Measurements from ENCODE around the gene ZNF407.
A peak's percentile ranks its signal among the peaks of the same experiment; 100 is the strongest.

The ZNF407 gene

GRCh38 chr18:75068682-75069435, 471.2 kb downstream of the ZNF407 start:
- H3K56ac ChIP-seq (ENCODE audit: low read length) = no peak overlapping the region
- H4K5ac ChIP-seq (ENCODE audit: low read length) = no peak overlapping the region
- no peaks in the 10 kb centered on the region for H3K79me2 ChIP-seq (ENCODE audit: control insufficient read depth, insufficient read depth, low read length)
- H3K18ac ChIP-seq (ENCODE audit: low read length) = no peak overlapping the region
- no peak overlapping the region for H2AK5ac ChIP-seq (ENCODE audit: low read length)
- no peaks in the 10 kb centered on the region for H3K4me1 ChIP-seq (ENCODE audit: control insufficient read depth, low read depth, low read length)
- H3K4me3 ChIP-seq (ENCODE audit: low read length) = no peak overlapping the region
- H3K23ac ChIP-seq (ENCODE audit: low read length) = no peak overlapping the region
- H3K36me3 ChIP-seq (ENCODE audit: control insufficient read depth, insufficient read depth, low read length) = no peaks in the 10 kb centered on the region
- H4K8ac ChIP-seq (ENCODE audit: low read depth, low read length) = no peak overlapping the region
- no peak overlapping the region for H3K27ac ChIP-seq (ENCODE audit: low read depth, low read length)
- no peak for DNase-seq
- WGBS (ENCODE audit: extremely low coverage, insufficient coverage, low lambda C conversion rate) = no CpG with 5 or more reads among the region's 20 CpGs
- H2BK5ac ChIP-seq (ENCODE audit: low read length) = no peak overlapping the region
- no peak overlapping the region for H3K9ac ChIP-seq (ENCODE audit: low read length)
- H3K4ac ChIP-seq (ENCODE audit: low read depth, low read length) = no peak overlapping the region
- H3K4me2 ChIP-seq (ENCODE audit: low read length) = no peak overlapping the region
- H2BK15ac ChIP-seq (replicated peaks; ENCODE audit: low read depth) = no peak overlapping the region
- H3K27me3 ChIP-seq (ENCODE audit: insufficient read depth, low read length, poor library complexity) = no peaks in the 10 kb centered on the region
- H3K79me1 ChIP-seq (ENCODE audit: low read length) = no peaks in the 10 kb centered on the region
- no peak overlapping the region for H2BK120ac ChIP-seq (ENCODE audit: low read depth, low read length)

- Histone ChIP-seq H2BK15ac (replicated peaks; ENCODE audit: low read depth) (no peak overlapping the region), H3K27me3 (ENCODE audit: insufficient read depth, low read length, poor library complexity) (no peaks in the 10 kb centered on the region), H3K4me2 (ENCODE audit: low read length) (no peak overlapping the region), H2BK5ac (ENCODE audit: low read length) (no peak overlapping the region), H3K27ac (ENCODE audit: low read depth, low read length) (no peak overlapping the region), H3K4me3 (ENCODE audit: low read length) (no peak overlapping the region), H3K23ac (ENCODE audit: low read length) (no peak overlapping the region), H3K4ac (ENCODE audit: low read depth, low read length) (no peak overlapping the region), H3K18ac (ENCODE audit: low read length) (no peak overlapping the region), H3K56ac (ENCODE audit: low read length) (no peak overlapping the region), H3K79me2 (ENCODE audit: control insufficient read depth, insufficient read depth, low read length) (no peaks in the 10 kb centered on the region), H3K79me1 (ENCODE audit: low read length) (no peaks in the 10 kb centered on the region), H2BK120ac (ENCODE audit: low read depth, low read length) (no peak overlapping the region), H4K5ac (ENCODE audit: low read length) (no peak overlapping the region), H2AK5ac (ENCODE audit: low read length) (no peak overlapping the region), H4K8ac (ENCODE audit: low read depth, low read length) (no peak overlapping the region), H3K4me1 (ENCODE audit: control insufficient read depth, low read depth, low read length) (no peaks in the 10 kb centered on the region), H3K36me3 (ENCODE audit: control insufficient read depth, insufficient read depth, low read length) (no peaks in the 10 kb centered on the region), H3K9ac (ENCODE audit: low read length) (no peak overlapping the region)
- no peak for DNase-seq
- WGBS (ENCODE audit: extremely low coverage, insufficient coverage, low lambda C conversion rate) = no CpG with 5 or more reads among the region's 16 CpGs
Measured at GRCh38 chr18:75070235-75070624, 472.6 kb downstream of the ZNF407 start.

GRCh38 chr18:75070625-75071483, 473.2 kb downstream of the ZNF407 start:
- Histone ChIP-seq H3K4ac (ENCODE audit: low read depth, low read length) (no peak overlapping the region), H4K5ac (ENCODE audit: low read length) (no peak overlapping the region), H2BK5ac (ENCODE audit: low read length) (no peak overlapping the region), H3K27me3 (ENCODE audit: insufficient read depth, low read length, poor library complexity) (no peaks in the 10 kb centered on the region), H3K4me2 (ENCODE audit: low read length) (no peak overlapping the region), H3K27ac (ENCODE audit: low read depth, low read length) (no peak overlapping the region), H3K79me2 (ENCODE audit: control insufficient read depth, insufficient read depth, low read length) (no peaks in the 10 kb centered on the region), H2BK120ac (ENCODE audit: low read depth, low read length) (no peak overlapping the region), H2AK5ac (ENCODE audit: low read length) (no peak overlapping the region), H2BK15ac (replicated peaks; ENCODE audit: low read depth) (no peak overlapping the region), H3K56ac (ENCODE audit: low read length) (no peak overlapping the region), H3K4me3 (ENCODE audit: low read length) (no peak overlapping the region), H3K79me1 (ENCODE audit: low read length) (no peaks in the 10 kb centered on the region), H3K4me1 (ENCODE audit: control insufficient read depth, low read depth, low read length) (no peaks in the 10 kb centered on the region), H3K36me3 (ENCODE audit: control insufficient read depth, insufficient read depth, low read length) (no peaks in the 10 kb centered on the region), H3K23ac (ENCODE audit: low read length) (no peak overlapping the region), H3K18ac (ENCODE audit: low read length) (no peak overlapping the region), H3K9ac (ENCODE audit: low read length) (no peak overlapping the region), H4K8ac (ENCODE audit: low read depth, low read length) (no peak overlapping the region)
- DNase-seq = peak; percentile 55
- no CpG with 5 or more reads among the region's 22 CpGs for WGBS (ENCODE audit: extremely low coverage, insufficient coverage, low lambda C conversion rate)

GRCh38 chr18:75071484-75071785, 473.8 kb downstream of the ZNF407 start:
- Histone ChIP-seq H3K36me3 (ENCODE audit: control insufficient read depth, insufficient read depth, low read length) (no peaks in the 10 kb centered on the region), H3K18ac (ENCODE audit: low read length) (no peak overlapping the region), H4K5ac (ENCODE audit: low read length) (no peak overlapping the region), H3K23ac (ENCODE audit: low read length) (no peak overlapping the region), H3K79me2 (ENCODE audit: control insufficient read depth, insufficient read depth, low read length) (no peaks in the 10 kb centered on the region), H2BK15ac (replicated peaks; ENCODE audit: low read depth) (no peak overlapping the region), H3K4me1 (ENCODE audit: control insufficient read depth, low read depth, low read length) (no peaks in the 10 kb centered on the region), H3K56ac (ENCODE audit: low read length) (no peak overlapping the region), H3K27ac (ENCODE audit: low read depth, low read length) (no peak overlapping the region), H2BK120ac (ENCODE audit: low read depth, low read length) (no peak overlapping the region), H2AK5ac (ENCODE audit: low read length) (no peak overlapping the region), H3K79me1 (ENCODE audit: low read length) (no peaks in the 10 kb centered on the region), H2BK5ac (ENCODE audit: low read length) (no peak overlapping the region), H3K4ac (ENCODE audit: low read depth, low read length) (no peak overlapping the region), H4K8ac (ENCODE audit: low read depth, low read length) (no peak overlapping the region), H3K4me3 (ENCODE audit: low read length) (no peak overlapping the region), H3K27me3 (ENCODE audit: insufficient read depth, low read length, poor library complexity) (no peaks in the 10 kb centered on the region), H3K4me2 (ENCODE audit: low read length) (no peak overlapping the region), H3K9ac (ENCODE audit: low read length) (no peak overlapping the region)
- no peak for DNase-seq
- WGBS (ENCODE audit: extremely low coverage, insufficient coverage, low lambda C conversion rate) = no CpG with 5 or more reads among the region's 9 CpGs

- WGBS (ENCODE audit: extremely low coverage, insufficient coverage, low lambda C conversion rate) = no CpG with 5 or more reads among the region's 28 CpGs
- no peaks in the 10 kb centered on the region for H3K79me2 ChIP-seq (ENCODE audit: control insufficient read depth, insufficient read depth, low read length)
Measured at GRCh38 chr18:75071866-75072671, 474.4 kb downstream of the ZNF407 start.

More at GRCh38 chr18:75071866-75072671, 474.4 kb downstream of the ZNF407 start:
- H3K27ac ChIP-seq (ENCODE audit: low read depth, low read length) = no peak overlapping the region
- no peak overlapping the region for H3K9ac ChIP-seq (ENCODE audit: low read length)
- H4K8ac ChIP-seq (ENCODE audit: low read depth, low read length) = no peak overlapping the region
- no peaks in the 10 kb centered on the region for H3K4me1 ChIP-seq (ENCODE audit: control insufficient read depth, low read depth, low read length)
- H3K23ac ChIP-seq (ENCODE audit: low read length) = no peak overlapping the region
- H2AK5ac ChIP-seq (ENCODE audit: low read length) = no peak overlapping the region
- H3K4me2 ChIP-seq (ENCODE audit: low read length) = no peak overlapping the region
- DNase-seq = no peak
- no peak overlapping the region for H3K18ac ChIP-seq (ENCODE audit: low read length)
- H3K56ac ChIP-seq (ENCODE audit: low read length) = no peak overlapping the region
- no peaks in the 10 kb centered on the region for H3K27me3 ChIP-seq (ENCODE audit: insufficient read depth, low read length, poor library complexity)
- H4K5ac ChIP-seq (ENCODE audit: low read length) = no peak overlapping the region
- no peaks in the 10 kb centered on the region for H3K79me1 ChIP-seq (ENCODE audit: low read length)
- no peak overlapping the region for H2BK120ac ChIP-seq (ENCODE audit: low read depth, low read length)
- H2BK15ac ChIP-seq (replicated peaks; ENCODE audit: low read depth) = no peak overlapping the region
- H2BK5ac ChIP-seq (ENCODE audit: low read length) = no peak overlapping the region
- no peaks in the 10 kb centered on the region for H3K36me3 ChIP-seq (ENCODE audit: control insufficient read depth, insufficient read depth, low read length)
- H3K4me3 ChIP-seq (ENCODE audit: low read length) = no peak overlapping the region
- H3K4ac ChIP-seq (ENCODE audit: low read depth, low read length) = no peak overlapping the region
